A673 (cell line): ENCODE data around the gene DENND1A. TPM values are rescaled to one million over a fixed set of nuclear protein-coding genes. Genes with fewer than 3 reads are reported as not detected.

Source experiments
- BruUV-seq: library from RNA; stranded (reverse); fragments of 400-500 nt; replicated peaks from 2 replicates; lab custom pipeline; 2021; lab: Mats Ljungman, UMichigan
- CTCF ChIA-PET: fragments of 300-600 bp; sonication (Branson Sonifier 250); formaldehyde crosslinking; loops from one replicate; lab custom pipeline; 2022; ENCODE audit warnings: antibody characterized with exemption; lab: Charles Lee
- POLR2A ChIA-PET: fragments of 300-600 bp; sonication (Branson Sonifier 250); formaldehyde crosslinking; loops from one replicate; lab custom pipeline; 2022; ENCODE audit warnings: antibody characterized with exemption; ENCODE audit not compliant: low non-redundant PET; lab: Charles Lee
- DNase-seq: peaks from one replicate; pipeline ENCODE4 v3.0.0-alpha.2; 2015; ENCODE audit warnings: low spot score
- H3K27ac ChIP-seq: fragments of 200-600 bp; sonication (generic); 2 replicates; pipeline ENCODE4 v1.5.1; 2016; ENCODE audit warnings: mixed run types, low read depth, mild to moderate bottlenecking, mixed read lengths, antibody characterized with exemption, low read length; ENCODE audit not compliant: poor library complexity, severe bottlenecking
- H3K27me3 ChIP-seq: fragments of 200-600 bp; sonication (generic); replicated peaks from 2 replicates; pipeline ENCODE4 v1.6.1; 2017; ENCODE audit warnings: mixed run types, low read depth, mild to moderate bottlenecking, mixed read lengths, antibody characterized with exemption, low read length; ENCODE audit not compliant: insufficient read depth, poor library complexity
- H3K36me3 ChIP-seq: fragments of 200-600 bp; sonication (generic); 2 replicates; pipeline ENCODE4 v1.6.1; 2016; ENCODE audit warnings: mixed run types, mild to moderate bottlenecking, mixed read lengths, antibody characterized with exemption, low read length; ENCODE audit not compliant: insufficient read depth, poor library complexity, severe bottlenecking
- H3K4me1 ChIP-seq: fragments of 200-600 bp; sonication (generic); 2 replicates; pipeline ENCODE4 v1.6.1; 2017; ENCODE audit warnings: mixed run types, mild to moderate bottlenecking, mixed read lengths, antibody characterized with exemption, low read length; ENCODE audit not compliant: insufficient read depth, poor library complexity, severe bottlenecking
- H3K4me3 ChIP-seq: fragments of 200-600 bp; sonication (generic); 2 replicates; pipeline ENCODE4 v1.5.1; 2016; ENCODE audit warnings: low read depth, mixed run types, mild to moderate bottlenecking, mixed read lengths, low read length; ENCODE audit not compliant: poor library complexity, severe bottlenecking
- H3K9me3 ChIP-seq: fragments of 200-600 bp; sonication (generic); 2 replicates; pipeline ENCODE4 v1.6.1; 2016; ENCODE audit warnings: mixed run types, low read depth, mild to moderate bottlenecking, mixed read lengths, antibody characterized with exemption, low read length; ENCODE audit not compliant: poor library complexity, severe bottlenecking
- CTCF ChIP-seq: fragments of 300-800, 200-600 bp; sonication (generic); conservative IDR thresholded peaks from 2 replicates; pipeline ENCODE4 v1.5.1; 2017; ENCODE audit warnings: low read depth, mild to moderate bottlenecking, antibody characterized with exemption, low read length, moderate library complexity, mixed read lengths
- EZH2 ChIP-seq: fragments of 200-600 bp; sonication (generic); IDR thresholded peaks from 2 replicates; pipeline ENCODE4 v1.6.1; 2017; ENCODE audit warnings: borderline replicate concordance, low read depth, mild to moderate bottlenecking, mixed read lengths, antibody characterized with exemption, low read length; ENCODE audit not compliant: poor library complexity, severe bottlenecking
- intact Hi-C: fragments of 100-400 bp; cut with micrococcal nuclease; formaldehyde crosslinking; loops from one replicate; pipeline ENCODE4 v1.10.0; 2022; ENCODE audit not compliant: unreplicated experiment
- total RNA-seq: library from RNA; stranded (reverse); gene quantifications from 2 replicates; pipeline ENCODE4 v1.2.3, GENCODE V29; 2021

DENND1A gene
- total RNA-seq, 1 experiment from 2014 or later, result 12.0 TPM

- no TSS peak for BruUV-seq
These were observed 232.2 kb downstream of the DENND1A start for GRCh38 chr9:123697686-123698085.

GRCh38 chr9:123696476-123696875, 233.4 kb downstream of the DENND1A start:
- no peak for DNase-seq
- ChIA-PET CTCF (no interaction called here), POLR2A (no interaction called here)
- no peak overlapping the region for H3K27ac ChIP-seq
- no peaks in the 10 kb centered on the region for H3K27me3 ChIP-seq
- no peak overlapping the region for H3K4me3 ChIP-seq
- H3K36me3 ChIP-seq, result no peaks in the 10 kb centered on the region
- H3K9me3 ChIP-seq, result no peaks in the 10 kb centered on the region
- BruUV-seq, result no TSS peak
- no peaks in the 10 kb centered on the region for H3K4me1 ChIP-seq
- TF ChIP-seq CTCF (no peak), EZH2 (no peak)
- intact Hi-C loops, result no loop called here

More at GRCh38 chr9:123697686-123698085, 232.2 kb downstream of the DENND1A start:
- CTCF ChIA-PET, result no interaction called here
- Histone ChIP-seq H3K27ac (no peak overlapping the region), H3K4me3 (no peak overlapping the region), H3K27me3 (no peaks in the 10 kb centered on the region), H3K9me3 (peaks cover 7% of the 10 kb centered on the region), H3K36me3 (no peaks in the 10 kb centered on the region), H3K4me1 (no peaks in the 10 kb centered on the region)
- TF ChIP-seq CTCF, result no peak
- no peak for TF ChIP-seq EZH2
- intact Hi-C loops, result no loop called here
- DNase-seq, result no peak
- POLR2A ChIA-PET, result no interaction called here

GRCh38 chr9:123695386-123695785, 234.5 kb downstream of the DENND1A start:
- TF ChIP-seq CTCF (no peak), EZH2 (no peak)
- ChIA-PET POLR2A (no interaction called here), CTCF (no interaction called here)
- Histone ChIP-seq H3K4me3 (no peak overlapping the region), H3K27me3 (no peaks in the 10 kb centered on the region), H3K9me3 (no peaks in the 10 kb centered on the region), H3K36me3 (no peaks in the 10 kb centered on the region), H3K4me1 (no peaks in the 10 kb centered on the region), H3K27ac (no peak overlapping the region)
- intact Hi-C loops, result no loop called here
- DNase-seq, result no peak
- BruUV-seq, result no TSS peak
